RWPE2 (cell line): Measurements from ENCODE around the gene GP2.

Experiments
- ATAC-seq: fragments of 200-7000 bp; cut with Tn5 transposase; 3 replicates; pipeline ENCODE4 v1.9.1; 2021; ENCODE audit warnings: low read depth
- DNase-seq: peaks from one replicate; pipeline ENCODE4 v3.0.0-alpha.2; 2020; ENCODE audit warnings: low spot score
- H3K27ac ChIP-seq: fragments of 450-650 bp; 2 replicates; pipeline ENCODE4 v1.5.1; 2017; ENCODE audit warnings: mild to moderate bottlenecking; ENCODE audit not compliant: poor library complexity, severe bottlenecking
- H3K27me3 ChIP-seq: fragments of 250-450 bp; sonication (Bioruptor Pico); 2 replicates; pipeline ENCODE4 v1.5.1; 2021; ENCODE audit warnings: mild to moderate bottlenecking, moderate library complexity; ENCODE audit not compliant: insufficient read depth, poor library complexity, severe bottlenecking
- H3K36me3 ChIP-seq: fragments of 250-450 bp; sonication (Bioruptor Pico); 2 replicates; pipeline ENCODE4 v1.5.1; 2020; ENCODE audit warnings: low read depth, mild to moderate bottlenecking, moderate library complexity
- H3K4me1 ChIP-seq: fragments of 250-450 bp; sonication (Bioruptor Pico); 2 replicates; pipeline ENCODE4 v1.5.1; 2021; ENCODE audit warnings: mild to moderate bottlenecking, moderate library complexity; ENCODE audit not compliant: insufficient read depth, poor library complexity, severe bottlenecking
- H3K4me3 ChIP-seq: fragments of 250-450 bp; sonication (Bioruptor Pico); 2 replicates; pipeline ENCODE4 v1.5.1; 2021; ENCODE audit warnings: mild to moderate bottlenecking, moderate library complexity; ENCODE audit not compliant: severe bottlenecking
- H3K9me3 ChIP-seq: fragments of 250-450 bp; sonication (Bioruptor Pico); 2 replicates; pipeline ENCODE4 v1.5.1; 2021; ENCODE audit warnings: mild to moderate bottlenecking, moderate library complexity; ENCODE audit not compliant: severe bottlenecking
- CTCF ChIP-seq: fragments of 450-650 bp; IDR thresholded peaks from one replicate; pipeline ENCODE4 v1.5.1; 2017; ENCODE audit warnings: mild to moderate bottlenecking, moderate library complexity; ENCODE audit not compliant: poor library complexity, severe bottlenecking

GP2 gene

GRCh38 chr16:20303012-20303411 lies 24.3 kb downstream of the GP2 start:
- peaks cover 5% of the 10 kb centered on the region for H3K27me3 ChIP-seq
- no peaks in the 10 kb centered on the region for H3K36me3 ChIP-seq
- H3K4me3 ChIP-seq: no peak overlapping the region
- H3K4me1 ChIP-seq: no peaks in the 10 kb centered on the region
- DNase-seq (no peak), ATAC-seq (no peak)
- no peak overlapping the region for H3K27ac ChIP-seq
- no peaks in the 10 kb centered on the region for H3K9me3 ChIP-seq
- no peak for TF ChIP-seq CTCF

GRCh38 chr16:20302389-20302788 lies 24.9 kb downstream of the GP2 start:
- ATAC-seq: no peak

DNA sequence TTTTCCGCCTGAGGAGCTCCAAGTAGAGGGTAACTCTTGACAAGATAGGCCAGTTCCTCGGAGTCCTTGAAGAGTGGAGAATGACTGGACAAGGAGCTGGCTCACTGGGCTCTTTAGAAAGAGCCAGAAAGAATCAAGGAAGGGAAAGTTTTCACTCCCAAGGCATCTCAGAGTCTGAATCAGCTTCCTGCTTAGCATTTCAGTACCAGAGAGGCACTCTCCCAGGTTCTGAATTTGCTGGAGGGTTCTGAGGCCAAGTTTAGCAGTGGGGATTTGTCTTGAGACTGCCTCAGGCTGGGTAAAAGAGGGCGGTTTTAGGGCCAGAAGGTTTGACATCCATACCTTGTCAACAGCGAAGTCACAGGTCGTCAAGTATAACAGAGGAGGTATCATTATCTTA lies 25.5 kb downstream of the GP2 start:
- no peaks in the 10 kb centered on the region for H3K9me3 ChIP-seq
- H3K4me3 ChIP-seq: no peak overlapping the region
- no peak for TF ChIP-seq CTCF
- H3K36me3 ChIP-seq: no peaks in the 10 kb centered on the region
- DNase-seq: no peak
- no peaks in the 10 kb centered on the region for H3K4me1 ChIP-seq
- H3K27ac ChIP-seq: no peak overlapping the region
- no peak for ATAC-seq
- peaks cover 5% of the 10 kb centered on the region for H3K27me3 ChIP-seq

More at GRCh38 chr16:20302389-20302788, 24.9 kb downstream of the GP2 start:
- H3K36me3 ChIP-seq: no peaks in the 10 kb centered on the region
- H3K4me3 ChIP-seq: no peak overlapping the region
- no peak for DNase-seq
- peaks cover 5% of the 10 kb centered on the region for H3K27me3 ChIP-seq
- no peak for TF ChIP-seq CTCF
- no peaks in the 10 kb centered on the region for H3K9me3 ChIP-seq
- H3K4me1 ChIP-seq: no peaks in the 10 kb centered on the region
- no peak overlapping the region for H3K27ac ChIP-seq

DNA sequence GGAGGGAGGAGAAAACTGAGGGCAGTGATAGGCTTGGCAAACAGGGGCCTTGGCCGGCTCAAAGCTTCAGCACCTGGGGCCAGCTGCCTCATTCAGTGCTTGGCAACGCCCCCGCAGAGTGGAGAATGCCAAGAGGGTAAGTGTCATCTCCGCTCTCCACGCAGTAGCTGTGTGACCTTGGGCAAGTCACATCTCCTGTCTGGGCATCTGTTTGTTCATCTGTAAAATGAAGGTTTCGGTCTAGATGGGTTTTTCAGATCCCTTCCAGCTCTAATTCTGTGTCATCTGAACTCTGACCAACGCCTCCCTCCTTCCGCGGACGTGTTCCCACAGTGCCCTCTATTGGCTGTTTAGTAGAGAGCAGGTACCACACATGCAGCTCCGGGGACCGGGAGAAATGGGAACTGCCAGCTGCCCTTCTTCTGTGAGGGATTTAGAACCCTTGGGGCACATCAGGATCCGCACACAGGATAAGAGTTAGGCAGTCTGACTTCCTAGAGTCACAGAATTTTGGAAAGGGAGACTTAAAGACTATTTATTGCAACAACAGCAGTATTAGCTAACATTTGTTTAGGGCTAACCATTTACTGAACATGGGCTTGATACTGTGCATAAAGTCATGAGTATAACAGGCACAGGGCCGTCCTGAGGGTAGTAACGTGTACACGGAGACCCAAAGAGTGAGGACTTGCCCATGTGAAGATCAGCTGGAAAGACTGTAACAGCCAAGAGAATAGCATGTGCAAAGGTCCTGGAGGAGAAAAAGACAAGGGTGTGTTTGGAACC lies 26.8 kb downstream of the GP2 start:
- no peak overlapping the region for H3K27ac ChIP-seq
- peak; percentile 84 for TF ChIP-seq CTCF
- peak; percentile 82 for ATAC-seq
- no peaks in the 10 kb centered on the region for H3K9me3 ChIP-seq
- H3K27me3 ChIP-seq: peaks cover 5% of the 10 kb centered on the region
- H3K4me3 ChIP-seq: no peak overlapping the region
- no peaks in the 10 kb centered on the region for H3K4me1 ChIP-seq
- H3K36me3 ChIP-seq: no peaks in the 10 kb centered on the region
- DNase-seq: no peak

DNA sequence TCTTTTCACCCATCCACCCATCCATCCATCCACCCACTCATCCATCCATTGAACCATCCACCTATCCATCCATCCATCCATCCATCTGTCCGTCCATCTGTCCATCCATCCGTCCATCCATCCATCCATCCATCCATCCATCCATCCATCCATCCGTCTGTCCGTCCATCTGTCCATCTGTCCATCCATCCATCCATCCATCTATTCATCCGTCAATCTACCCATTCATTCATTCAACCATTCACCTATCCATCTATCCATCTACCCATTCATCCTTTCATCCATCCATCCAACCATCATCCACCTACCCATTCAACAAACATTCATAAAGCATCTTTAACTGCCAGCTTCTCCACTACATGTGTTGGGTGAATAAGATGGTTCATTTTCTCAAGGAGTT lies 28.9 kb downstream of the GP2 start:
- no peak for TF ChIP-seq CTCF
- Histone ChIP-seq H3K27me3 (peaks cover 5% of the 10 kb centered on the region), H3K36me3 (no peaks in the 10 kb centered on the region), H3K27ac (no peak overlapping the region), H3K9me3 (no peaks in the 10 kb centered on the region), H3K4me3 (no peak overlapping the region), H3K4me1 (no peaks in the 10 kb centered on the region)
- DNase-seq: no peak
- no peak for ATAC-seq
